Retinal pigment epithelial cell (primary cell): ENCODE measurements around the gene ZNF292.

Source experiments
- DNase-seq: peaks from one replicate; pipeline ENCODE4 v3.0.0-alpha.2; 2010; ENCODE audit warnings: low read depth
- H3K4me3 ChIP-seq: 2 replicates; pipeline ENCODE4 v1.5.1; 2011; ENCODE audit warnings: mild to moderate bottlenecking, low read length, control low read depth, moderate library complexity
- TF ChIP-seq, protein P1 (sequence below): conservative IDR thresholded peaks from 2 replicates; pipeline ENCODE4 v1.5.1; 2011; ENCODE audit warnings: low read depth, low read length, control low read depth, inconsistent platforms

The ZNF292 gene

DNA sequence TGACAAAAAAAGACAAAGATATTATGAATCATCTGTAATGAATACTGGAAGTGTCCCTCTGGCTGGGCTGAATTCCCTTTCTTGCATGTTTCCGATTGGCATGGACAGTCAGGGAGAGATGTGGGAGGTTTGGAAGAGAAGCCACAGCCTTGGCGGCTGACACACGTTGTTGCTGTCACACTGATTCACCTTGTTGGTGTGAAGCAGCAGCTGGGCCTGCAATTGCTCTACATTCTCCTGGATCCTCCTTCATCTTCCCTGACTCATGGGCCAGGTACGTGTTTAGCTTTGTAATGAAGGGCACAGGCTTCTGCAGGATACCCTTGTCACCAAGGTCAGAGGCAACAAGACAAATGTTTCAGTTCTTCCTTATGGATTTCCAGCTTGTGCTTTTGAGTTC lies 153.6 kb downstream of the ZNF292 start:
- no peak for DNase-seq
- TF ChIP-seq, protein P1, sequence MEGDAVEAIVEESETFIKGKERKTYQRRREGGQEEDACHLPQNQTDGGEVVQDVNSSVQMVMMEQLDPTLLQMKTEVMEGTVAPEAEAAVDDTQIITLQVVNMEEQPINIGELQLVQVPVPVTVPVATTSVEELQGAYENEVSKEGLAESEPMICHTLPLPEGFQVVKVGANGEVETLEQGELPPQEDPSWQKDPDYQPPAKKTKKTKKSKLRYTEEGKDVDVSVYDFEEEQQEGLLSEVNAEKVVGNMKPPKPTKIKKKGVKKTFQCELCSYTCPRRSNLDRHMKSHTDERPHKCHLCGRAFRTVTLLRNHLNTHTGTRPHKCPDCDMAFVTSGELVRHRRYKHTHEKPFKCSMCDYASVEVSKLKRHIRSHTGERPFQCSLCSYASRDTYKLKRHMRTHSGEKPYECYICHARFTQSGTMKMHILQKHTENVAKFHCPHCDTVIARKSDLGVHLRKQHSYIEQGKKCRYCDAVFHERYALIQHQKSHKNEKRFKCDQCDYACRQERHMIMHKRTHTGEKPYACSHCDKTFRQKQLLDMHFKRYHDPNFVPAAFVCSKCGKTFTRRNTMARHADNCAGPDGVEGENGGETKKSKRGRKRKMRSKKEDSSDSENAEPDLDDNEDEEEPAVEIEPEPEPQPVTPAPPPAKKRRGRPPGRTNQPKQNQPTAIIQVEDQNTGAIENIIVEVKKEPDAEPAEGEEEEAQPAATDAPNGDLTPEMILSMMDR, result no peak
- H3K4me3 ChIP-seq, result no peak overlapping the region

DNA sequence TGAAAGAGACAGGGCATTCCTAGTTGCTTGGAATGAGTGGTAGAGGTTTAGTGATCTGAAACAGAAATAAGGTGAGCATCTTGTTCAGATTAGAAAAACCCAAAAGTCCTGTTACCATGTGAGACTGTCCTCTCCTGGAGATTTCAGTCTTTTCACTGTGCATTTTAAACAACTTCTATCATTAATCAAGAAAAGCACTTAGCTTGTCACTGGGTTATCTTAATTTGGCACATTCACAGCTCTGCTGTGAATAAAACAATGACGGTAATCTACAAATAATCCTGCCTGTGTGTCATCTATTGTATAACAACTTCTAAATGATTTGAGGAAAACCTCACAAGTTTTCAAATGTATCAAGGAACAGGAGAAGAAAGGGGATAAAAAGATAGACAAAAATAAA lies 157.5 kb downstream of the ZNF292 start:
- no peak overlapping the region for H3K4me3 ChIP-seq
- TF ChIP-seq, protein P1, result no peak
- no peak for DNase-seq
